Measurements from ENCODE around the gene MRPL21. TPM values are rescaled to one million over a fixed set of nuclear protein-coding genes. Genes with fewer than 3 reads are reported as not detected.

MRPL21 gene
- total RNA-seq, 2 experiments from 2014 or later: 48.3 to 68.3 TPM

- no peak for TF ChIP-seq EZH2phosphoT487 (IDR thresholded peaks at IDR 0.05; ENCODE audit: borderline replicate concordance, low read depth, low read length)
- TF ChIP-seq, protein P1, sequence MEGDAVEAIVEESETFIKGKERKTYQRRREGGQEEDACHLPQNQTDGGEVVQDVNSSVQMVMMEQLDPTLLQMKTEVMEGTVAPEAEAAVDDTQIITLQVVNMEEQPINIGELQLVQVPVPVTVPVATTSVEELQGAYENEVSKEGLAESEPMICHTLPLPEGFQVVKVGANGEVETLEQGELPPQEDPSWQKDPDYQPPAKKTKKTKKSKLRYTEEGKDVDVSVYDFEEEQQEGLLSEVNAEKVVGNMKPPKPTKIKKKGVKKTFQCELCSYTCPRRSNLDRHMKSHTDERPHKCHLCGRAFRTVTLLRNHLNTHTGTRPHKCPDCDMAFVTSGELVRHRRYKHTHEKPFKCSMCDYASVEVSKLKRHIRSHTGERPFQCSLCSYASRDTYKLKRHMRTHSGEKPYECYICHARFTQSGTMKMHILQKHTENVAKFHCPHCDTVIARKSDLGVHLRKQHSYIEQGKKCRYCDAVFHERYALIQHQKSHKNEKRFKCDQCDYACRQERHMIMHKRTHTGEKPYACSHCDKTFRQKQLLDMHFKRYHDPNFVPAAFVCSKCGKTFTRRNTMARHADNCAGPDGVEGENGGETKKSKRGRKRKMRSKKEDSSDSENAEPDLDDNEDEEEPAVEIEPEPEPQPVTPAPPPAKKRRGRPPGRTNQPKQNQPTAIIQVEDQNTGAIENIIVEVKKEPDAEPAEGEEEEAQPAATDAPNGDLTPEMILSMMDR (conservative IDR thresholded peaks at IDR 0.05; ENCODE audit: low read length): no peak
- H3K9me2 ChIP-seq (ENCODE audit: insufficient read depth, low read length): no peaks in the 10 kb centered on the region
- intact Hi-C loops (cut with micrococcal nuclease; ENCODE audit: unreplicated experiment): no loop called here
- DNase-seq (ENCODE audit: low spot score): no peak
- H3K9me3 ChIP-seq (ENCODE audit: low read length): no peaks in the 10 kb centered on the region
- H3K4me3 ChIP-seq (ENCODE audit: low read depth, low read length, poor library complexity, severe bottlenecking): no peak overlapping the region
- ChIA-PET POLR2A (no interaction called here), CTCF (ENCODE audit: unreplicated experiment) (no interaction called here)
- H3K4me2 ChIP-seq (ENCODE audit: low read length): no peak overlapping the region
- H3K4me1 ChIP-seq (ENCODE audit: insufficient read depth, low read length, poor library complexity, severe bottlenecking): no peaks in the 10 kb centered on the region
- no TSS peak for BruUV-seq (replicated peaks)
- H3K36me3 ChIP-seq (ENCODE audit: insufficient read depth, low read length): peaks cover 10% of the 10 kb centered on the region; the same call in 1 of the 2 replicates
- no peak overlapping the region for H2AFZ ChIP-seq (ENCODE audit: low read length)
- H4K20me1 ChIP-seq (ENCODE audit: insufficient read depth, low read length): no peaks in the 10 kb centered on the region
- H3K79me2 ChIP-seq (ENCODE audit: insufficient read depth, low read depth, low read length): no peaks in the 10 kb centered on the region
- no peak overlapping the region for H3K27ac ChIP-seq (ENCODE audit: low read depth, low read length, poor library complexity, severe bottlenecking)
Observed at GRCh38 chr11:68942095-68942620, 38.5 kb upstream of the MRPL21 start.

DNA sequence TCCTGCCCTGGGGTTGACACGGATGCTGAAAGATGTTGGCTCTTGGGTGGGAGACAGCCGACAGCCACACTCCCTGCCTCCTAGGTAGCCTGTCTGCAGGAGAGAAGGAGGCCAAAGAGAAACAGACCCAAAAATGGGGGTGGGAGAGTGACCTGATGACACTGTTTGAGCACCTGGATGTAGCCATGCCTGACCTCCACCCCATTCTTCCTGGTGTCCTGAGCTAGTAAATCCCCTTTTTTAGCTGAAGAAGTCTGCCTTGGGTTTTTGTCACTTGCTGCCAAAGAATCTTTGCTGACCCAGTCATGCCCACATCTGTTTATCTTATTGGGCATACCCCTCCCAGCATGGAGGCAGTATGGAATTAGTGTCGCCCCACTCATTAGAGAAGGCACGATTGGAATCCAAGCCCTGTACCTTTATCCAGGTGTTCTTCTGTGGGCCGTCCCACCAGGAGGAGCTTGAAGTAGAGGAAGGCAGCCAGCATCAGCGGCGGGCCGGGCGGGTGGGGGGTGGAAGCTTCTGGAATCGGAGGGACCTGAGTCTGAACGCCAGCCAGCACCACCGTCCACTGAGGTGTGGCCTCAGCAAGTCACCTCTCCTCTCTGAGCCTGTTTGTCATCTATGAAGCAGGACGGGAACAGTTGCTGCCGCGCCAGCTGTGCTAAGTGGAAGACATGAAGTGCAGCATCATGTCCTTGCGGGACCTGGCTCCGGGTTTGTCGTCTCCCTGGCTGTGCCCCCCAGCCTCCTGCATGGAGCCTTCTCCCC is 37.9 kb upstream of the MRPL21 start:
- CTCF ChIA-PET (ENCODE audit: unreplicated experiment): no interaction called here
- Histone ChIP-seq H3K9me3 (ENCODE audit: low read length) (no peaks in the 10 kb centered on the region), H3K4me3 (ENCODE audit: low read depth, low read length, poor library complexity, severe bottlenecking) (no peak overlapping the region), H4K20me1 (ENCODE audit: insufficient read depth, low read length) (no peaks in the 10 kb centered on the region), H3K4me1 (ENCODE audit: insufficient read depth, low read length, poor library complexity, severe bottlenecking) (no peaks in the 10 kb centered on the region), H2AFZ (ENCODE audit: low read length) (no peak overlapping the region), H3K36me3 (ENCODE audit: insufficient read depth, low read length) (peaks cover 16% of the 10 kb centered on the region; the same call in 1 of the 2 replicates), H3K79me2 (ENCODE audit: insufficient read depth, low read depth, low read length) (no peaks in the 10 kb centered on the region), H3K9me2 (ENCODE audit: insufficient read depth, low read length) (no peaks in the 10 kb centered on the region), H3K27ac (ENCODE audit: low read depth, low read length, poor library complexity, severe bottlenecking) (no peak overlapping the region), H3K4me2 (ENCODE audit: low read length) (no peak overlapping the region)
- TF ChIP-seq, protein P1 (conservative IDR thresholded peaks at IDR 0.05; ENCODE audit: low read length): no peak
- TF ChIP-seq EZH2phosphoT487 (IDR thresholded peaks at IDR 0.05; ENCODE audit: borderline replicate concordance, low read depth, low read length): no peak
- intact Hi-C loops (cut with micrococcal nuclease; ENCODE audit: unreplicated experiment): no loop called here
- DNase-seq (ENCODE audit: low spot score): no peak
- POLR2A ChIA-PET: no interaction called here
- no TSS peak for BruUV-seq (replicated peaks)

- Histone ChIP-seq H3K4me1 (ENCODE audit: insufficient read depth, low read length, poor library complexity, severe bottlenecking) (no peaks in the 10 kb centered on the region), H3K4me3 (ENCODE audit: low read depth, low read length, poor library complexity, severe bottlenecking) (no peak overlapping the region), H3K36me3 (ENCODE audit: insufficient read depth, low read length) (peaks cover 21% of the 10 kb centered on the region), H3K9me2 (ENCODE audit: insufficient read depth, low read length) (no peaks in the 10 kb centered on the region), H3K9me3 (ENCODE audit: low read length) (no peaks in the 10 kb centered on the region), H3K79me2 (ENCODE audit: insufficient read depth, low read depth, low read length) (no peaks in the 10 kb centered on the region), H4K20me1 (ENCODE audit: insufficient read depth, low read length) (no peaks in the 10 kb centered on the region), H3K27ac (ENCODE audit: low read depth, low read length, poor library complexity, severe bottlenecking) (no peak overlapping the region), H2AFZ (ENCODE audit: low read length) (no peak overlapping the region), H3K4me2 (ENCODE audit: low read length) (no peak overlapping the region)
- no TSS peak for BruUV-seq (replicated peaks)
- ChIA-PET CTCF (ENCODE audit: unreplicated experiment) (no interaction called here), POLR2A (no interaction called here)
- no peak for DNase-seq (ENCODE audit: low spot score)
- no peak for TF ChIP-seq EZH2phosphoT487 (IDR thresholded peaks at IDR 0.05; ENCODE audit: borderline replicate concordance, low read depth, low read length)
- TF ChIP-seq, protein P1 (conservative IDR thresholded peaks at IDR 0.05; ENCODE audit: low read length): no peak
- intact Hi-C loops (cut with micrococcal nuclease; ENCODE audit: unreplicated experiment): no loop called here
Observed at GRCh38 chr11:68940651-68941323, 37.2 kb upstream of the MRPL21 start.
